ENCODE data around the gene PSORS1C1.

Gene PSORS1C1

DNA sequence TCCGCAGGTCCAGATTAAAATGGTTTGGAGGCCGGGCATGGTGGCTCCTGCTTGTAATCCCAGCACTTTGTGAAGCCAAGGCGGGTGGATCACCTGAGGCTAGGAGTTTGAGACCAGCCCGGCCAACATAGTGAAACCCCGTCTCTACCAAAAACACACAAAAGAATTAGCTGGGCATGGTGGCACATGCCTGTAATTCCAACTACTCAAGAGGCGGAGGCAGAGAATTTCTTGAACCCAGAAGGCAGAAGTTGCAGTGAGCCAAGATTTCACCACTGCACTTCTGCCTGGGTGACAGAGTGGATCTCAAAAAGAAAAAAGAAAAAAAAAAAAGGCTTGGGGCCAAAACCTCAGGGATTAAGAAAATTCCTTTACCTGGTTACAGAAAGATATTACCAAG, 32.7 kb upstream of the PSORS1C1 start:
- peaks cover under 1 to 20% (median 16%) of the 10 kb centered on the region in 5 donors for H3K4me1 ChIP-seq (ENCODE audit: control insufficient read depth in 5 of 5, insufficient read depth in 5 of 5, low read length in 5 of 5)
- H3K4me3 ChIP-seq (ENCODE audit: low read depth in 1 of 5, low read length in 5 of 5): no peak overlapping the region
- no peaks in the 10 kb centered on the region for H3K36me3 ChIP-seq (ENCODE audit: control insufficient read depth in 5 of 5, insufficient read depth in 5 of 5, low read length in 5 of 5)
- no peaks in the 10 kb centered on the region for H3K27me3 ChIP-seq (ENCODE audit: control insufficient read depth in 5 of 5, insufficient read depth in 4 of 5, low read length in 5 of 5)
- H3K9ac ChIP-seq (ENCODE audit: low read length in 5 of 5): no peak overlapping the region
- H3K9me3 ChIP-seq (ENCODE audit: control insufficient read depth in 5 of 5, low read length in 5 of 5): no peaks in the 10 kb centered on the region
- no peak overlapping the region for H3K27ac ChIP-seq (ENCODE audit: low read depth, low read length)

DNA sequence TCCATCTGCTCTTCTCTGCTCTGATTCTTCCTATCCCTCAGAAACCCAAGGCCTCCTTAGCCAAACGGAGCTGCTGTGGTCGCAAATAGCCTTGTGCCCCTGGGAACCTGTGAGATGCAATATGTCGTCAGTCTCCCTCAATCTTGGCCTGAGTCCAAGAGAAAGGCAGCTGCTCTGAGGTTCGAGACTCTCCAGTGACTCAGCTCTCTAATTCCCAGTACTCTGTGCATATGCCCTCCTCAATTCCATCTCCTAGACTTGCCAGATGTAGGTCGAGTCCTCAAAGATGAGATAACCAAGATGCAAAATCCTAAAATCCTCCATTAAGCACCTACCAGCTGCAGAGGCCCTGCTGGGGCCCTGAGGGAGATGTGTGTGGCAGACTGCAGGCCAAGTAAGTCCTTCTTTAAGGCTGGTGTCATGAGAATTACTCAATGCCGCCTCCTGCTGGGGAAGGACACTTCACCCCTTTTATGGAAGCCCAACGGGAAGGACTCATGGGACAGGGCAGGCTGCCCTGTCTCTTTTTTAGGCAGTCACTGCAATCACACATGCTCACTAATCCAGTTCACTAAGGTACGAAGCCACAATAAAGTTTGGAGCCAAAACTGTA, 30.8 kb upstream of the PSORS1C1 start:
- Histone ChIP-seq H3K9ac (ENCODE audit: low read length in 5 of 5) (no peak overlapping the region), H3K27me3 (ENCODE audit: control insufficient read depth in 5 of 5, insufficient read depth in 4 of 5, low read length in 5 of 5) (no peaks in the 10 kb centered on the region), H3K4me3 (ENCODE audit: low read depth in 1 of 5, low read length in 5 of 5) (no peak overlapping the region), H3K36me3 (ENCODE audit: control insufficient read depth in 5 of 5, insufficient read depth in 5 of 5, low read length in 5 of 5) (no peaks in the 10 kb centered on the region), H3K9me3 (ENCODE audit: control insufficient read depth in 5 of 5, low read length in 5 of 5) (no peaks in the 10 kb centered on the region), H3K4me1 (ENCODE audit: control insufficient read depth in 5 of 5, insufficient read depth in 5 of 5, low read length in 5 of 5) (peaks cover 2 to 26% (median 22%) of the 10 kb centered on the region in 5 donors), H3K27ac (ENCODE audit: low read depth, low read length) (no peak overlapping the region)

DNA sequence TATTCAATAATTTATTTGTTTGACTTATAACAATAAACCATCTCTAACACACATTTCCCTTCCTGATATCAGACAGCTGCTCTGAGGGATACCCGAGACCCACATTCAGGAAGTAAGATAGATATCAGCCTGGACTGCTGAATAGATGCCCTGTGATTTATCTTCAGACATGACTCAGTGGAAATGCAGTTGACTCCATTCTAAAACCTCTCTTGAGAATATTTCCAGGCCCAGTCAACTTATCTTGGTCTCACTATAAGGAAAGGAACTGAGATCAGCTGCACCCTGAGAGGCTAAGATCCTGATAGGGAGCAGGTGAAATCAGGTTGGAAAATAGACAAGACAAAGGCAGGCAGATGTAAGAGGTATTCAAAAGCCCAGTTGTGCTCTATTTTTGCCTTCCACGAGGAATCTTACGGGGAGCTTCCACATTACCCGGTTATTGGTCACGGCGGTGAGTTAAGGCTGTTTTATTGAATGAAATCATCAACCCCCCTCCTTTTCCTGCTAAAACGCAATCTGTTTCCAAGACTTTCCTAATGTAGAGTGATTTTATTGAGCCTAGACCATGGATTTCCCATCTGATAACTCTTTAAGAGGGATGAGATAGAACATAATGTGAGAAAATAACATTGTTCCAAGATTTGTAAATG, 27.7 kb upstream of the PSORS1C1 start:
- Histone ChIP-seq H3K9ac (ENCODE audit: low read length in 5 of 5) (peak overlapping the region in 1 of 5 donors; percentile 35), H3K9me3 (ENCODE audit: control insufficient read depth in 5 of 5, low read length in 5 of 5) (no peaks in the 10 kb centered on the region), H3K27me3 (ENCODE audit: control insufficient read depth in 5 of 5, insufficient read depth in 4 of 5, low read length in 5 of 5) (no peaks in the 10 kb centered on the region), H3K4me3 (ENCODE audit: low read depth in 1 of 5, low read length in 5 of 5) (no peak overlapping the region), H3K36me3 (ENCODE audit: control insufficient read depth in 5 of 5, insufficient read depth in 5 of 5, low read length in 5 of 5) (no peaks in the 10 kb centered on the region), H3K27ac (ENCODE audit: low read depth, low read length) (no peak overlapping the region), H3K4me1 (ENCODE audit: control insufficient read depth in 5 of 5, insufficient read depth in 5 of 5, low read length in 5 of 5) (peaks cover 2 to 21% (median 16%) of the 10 kb centered on the region in 5 donors)

DNA sequence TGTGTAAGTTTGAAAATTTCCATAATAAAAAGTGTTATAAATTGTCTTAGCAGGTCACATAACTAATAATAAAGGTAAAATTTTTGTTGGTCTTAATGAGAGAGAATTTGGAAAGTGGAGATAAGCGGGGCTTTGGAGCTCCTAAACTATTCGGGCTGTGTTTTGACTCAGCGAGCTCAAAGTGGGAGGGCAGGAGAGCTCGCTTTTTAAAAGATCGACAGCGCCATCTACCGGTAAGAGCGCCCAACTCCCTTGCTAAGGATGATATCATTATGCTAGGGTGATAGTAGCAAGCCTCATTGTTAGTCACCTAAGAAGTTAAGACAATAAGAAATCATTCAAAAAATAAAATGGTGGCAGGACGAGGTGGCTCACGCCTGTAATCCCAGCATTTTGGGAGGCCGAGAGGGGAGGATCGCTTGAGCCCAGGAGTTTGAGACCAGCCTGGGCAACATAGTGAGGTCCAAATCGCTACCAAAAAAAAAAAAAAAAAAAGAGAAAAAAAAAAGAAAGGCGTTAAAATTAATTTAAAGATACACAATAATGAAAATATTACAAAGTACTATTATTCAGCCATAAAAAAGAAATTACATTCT, 27.0 kb upstream of the PSORS1C1 start:
- H3K36me3 ChIP-seq (ENCODE audit: control insufficient read depth in 5 of 5, insufficient read depth in 5 of 5, low read length in 5 of 5): no peaks in the 10 kb centered on the region
- no peak overlapping the region for H3K4me3 ChIP-seq (ENCODE audit: low read depth in 1 of 5, low read length in 5 of 5)
- H3K27ac ChIP-seq (ENCODE audit: low read depth, low read length): no peak overlapping the region
- H3K9me3 ChIP-seq (ENCODE audit: control insufficient read depth in 5 of 5, low read length in 5 of 5): no peaks in the 10 kb centered on the region
- no peak overlapping the region for H3K9ac ChIP-seq (ENCODE audit: low read length in 5 of 5)
- no peaks in the 10 kb centered on the region for H3K27me3 ChIP-seq (ENCODE audit: control insufficient read depth in 5 of 5, insufficient read depth in 4 of 5, low read length in 5 of 5)
- peaks cover 2 to 21% (median 16%) of the 10 kb centered on the region in 5 donors for H3K4me1 ChIP-seq (ENCODE audit: control insufficient read depth in 5 of 5, insufficient read depth in 5 of 5, low read length in 5 of 5)

DNA sequence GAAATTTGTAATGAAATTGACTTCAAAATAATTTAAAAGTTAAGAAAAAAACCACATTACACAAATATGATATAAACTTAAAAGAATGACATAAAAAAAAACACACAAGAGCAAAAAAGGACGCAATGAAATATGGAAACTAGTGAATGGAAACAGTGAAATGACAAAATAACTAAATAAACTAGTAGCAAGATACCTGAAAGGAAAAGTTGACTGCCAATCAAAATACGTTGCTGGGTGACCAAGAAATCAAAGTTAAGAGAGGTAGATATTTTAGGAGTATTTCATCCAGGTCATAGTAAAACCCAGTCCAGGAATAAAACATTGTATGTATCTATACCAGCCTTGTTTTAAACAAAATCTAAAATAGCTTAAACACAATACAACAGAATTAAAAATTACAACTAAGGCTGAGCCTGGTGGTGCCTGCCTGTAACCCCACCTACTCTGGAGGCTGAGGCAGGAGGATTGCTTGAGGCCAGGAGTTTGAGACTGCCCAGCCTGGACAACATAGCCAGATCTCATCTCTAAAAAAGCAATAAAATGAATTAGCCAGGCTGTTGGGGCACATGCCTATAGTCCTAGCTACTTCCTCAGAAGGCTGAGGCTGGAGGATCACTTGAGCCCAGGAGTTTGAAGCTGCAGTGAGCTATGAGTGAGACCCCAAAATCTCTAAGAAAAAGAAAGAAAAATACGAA, 24.2 kb upstream of the PSORS1C1 start:
- Histone ChIP-seq H3K27me3 (ENCODE audit: control insufficient read depth in 5 of 5, insufficient read depth in 4 of 5, low read length in 5 of 5) (no peaks in the 10 kb centered on the region), H3K9me3 (ENCODE audit: control insufficient read depth in 5 of 5, low read length in 5 of 5) (no peaks in the 10 kb centered on the region), H3K27ac (ENCODE audit: low read depth, low read length) (no peak overlapping the region), H3K36me3 (ENCODE audit: control insufficient read depth in 5 of 5, insufficient read depth in 5 of 5, low read length in 5 of 5) (no peaks in the 10 kb centered on the region), H3K9ac (ENCODE audit: low read length in 5 of 5) (no peak overlapping the region), H3K4me1 (ENCODE audit: control insufficient read depth in 5 of 5, insufficient read depth in 5 of 5, low read length in 5 of 5) (peaks cover 6 to 35% (median 21%) of the 10 kb centered on the region in 5 donors), H3K4me3 (ENCODE audit: low read depth in 1 of 5, low read length in 5 of 5) (no peak overlapping the region)

DNA sequence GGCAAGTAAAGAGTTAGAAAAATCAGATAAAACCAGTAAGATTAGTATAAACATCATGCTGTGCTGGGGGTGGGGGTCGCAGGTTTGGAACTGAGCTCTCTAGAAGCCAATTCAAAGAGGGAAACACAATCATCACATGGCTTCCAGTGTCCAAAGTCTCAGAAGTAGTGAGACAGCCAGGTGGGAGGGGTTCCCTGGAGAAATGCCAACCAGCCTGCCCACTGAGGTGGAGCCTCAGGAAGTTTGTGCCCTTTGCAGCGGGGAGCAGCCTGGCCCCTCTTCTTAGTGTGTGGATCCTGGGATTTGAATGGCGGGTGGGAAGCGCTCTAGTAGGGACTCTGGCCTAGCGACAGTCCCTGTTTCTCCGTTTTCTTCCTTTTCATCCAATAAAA, 23.6 kb upstream of the PSORS1C1 start:
- no peaks in the 10 kb centered on the region for H3K9me3 ChIP-seq (ENCODE audit: control insufficient read depth in 5 of 5, low read length in 5 of 5)
- H3K27ac ChIP-seq (ENCODE audit: low read depth, low read length): no peak overlapping the region
- peaks cover 6 to 35% (median 21%) of the 10 kb centered on the region in 5 donors for H3K4me1 ChIP-seq (ENCODE audit: control insufficient read depth in 5 of 5, insufficient read depth in 5 of 5, low read length in 5 of 5)
- no peaks in the 10 kb centered on the region for H3K27me3 ChIP-seq (ENCODE audit: control insufficient read depth in 5 of 5, insufficient read depth in 4 of 5, low read length in 5 of 5)
- H3K4me3 ChIP-seq (ENCODE audit: low read depth in 1 of 5, low read length in 5 of 5): no peak overlapping the region
- H3K36me3 ChIP-seq (ENCODE audit: control insufficient read depth in 5 of 5, insufficient read depth in 5 of 5, low read length in 5 of 5): no peaks in the 10 kb centered on the region
- H3K9ac ChIP-seq (ENCODE audit: low read length in 5 of 5): no peak overlapping the region

DNA sequence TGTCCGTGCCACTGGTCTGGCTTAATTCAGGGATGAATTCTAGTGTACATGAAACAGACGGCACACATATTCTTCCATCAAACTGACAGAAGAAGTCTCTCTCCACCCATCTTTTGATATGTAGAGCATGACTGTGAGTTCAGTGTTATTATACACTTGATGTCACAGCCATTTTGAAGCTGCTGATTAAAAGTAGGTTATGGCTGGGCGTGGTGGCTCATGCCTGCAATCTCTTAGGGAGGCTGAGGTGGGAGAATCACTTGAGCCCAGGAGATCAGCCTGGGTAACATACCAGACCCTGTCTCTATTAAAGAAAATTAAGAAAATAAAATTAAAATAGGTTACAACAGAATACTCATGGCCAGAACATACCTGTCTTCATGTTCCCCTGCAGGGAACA, 22.9 kb upstream of the PSORS1C1 start:
- H3K27me3 ChIP-seq (ENCODE audit: control insufficient read depth in 5 of 5, insufficient read depth in 4 of 5, low read length in 5 of 5): no peaks in the 10 kb centered on the region
- H3K27ac ChIP-seq (ENCODE audit: low read depth, low read length): no peak overlapping the region
- no peak overlapping the region for H3K9ac ChIP-seq (ENCODE audit: low read length in 5 of 5)
- peaks cover 6 to 36% (median 21%) of the 10 kb centered on the region in 5 donors for H3K4me1 ChIP-seq (ENCODE audit: control insufficient read depth in 5 of 5, insufficient read depth in 5 of 5, low read length in 5 of 5)
- no peaks in the 10 kb centered on the region for H3K36me3 ChIP-seq (ENCODE audit: control insufficient read depth in 5 of 5, insufficient read depth in 5 of 5, low read length in 5 of 5)
- H3K4me3 ChIP-seq (ENCODE audit: low read depth in 1 of 5, low read length in 5 of 5): no peak overlapping the region
- H3K9me3 ChIP-seq (ENCODE audit: control insufficient read depth in 5 of 5, low read length in 5 of 5): no peaks in the 10 kb centered on the region

DNA sequence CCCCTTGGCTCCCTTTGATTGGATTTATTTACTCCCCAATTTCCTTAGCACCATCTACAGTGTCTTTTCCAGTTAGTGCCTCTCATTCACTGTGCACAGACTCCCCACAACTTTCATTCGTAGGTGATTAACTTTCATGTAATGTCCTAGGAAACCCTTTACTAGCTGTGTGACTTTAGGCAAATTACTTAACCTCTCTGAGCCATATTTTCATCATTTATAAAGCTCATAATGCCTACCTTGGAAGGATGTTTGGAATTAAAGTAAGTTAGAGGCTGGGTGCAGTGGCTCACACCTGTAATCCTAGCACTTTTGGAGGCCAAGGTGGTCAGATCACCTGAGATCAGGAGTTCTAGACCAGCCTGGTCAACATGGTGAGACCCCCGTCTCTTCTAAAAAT, 22.4 kb upstream of the PSORS1C1 start:
- H3K4me3 ChIP-seq (ENCODE audit: low read depth in 1 of 5, low read length in 5 of 5): no peak overlapping the region
- H3K4me1 ChIP-seq (ENCODE audit: control insufficient read depth in 5 of 5, insufficient read depth in 5 of 5, low read length in 5 of 5): peaks cover 4 to 34% (median 15%) of the 10 kb centered on the region in 5 donors
- no peaks in the 10 kb centered on the region for H3K36me3 ChIP-seq (ENCODE audit: control insufficient read depth in 5 of 5, insufficient read depth in 5 of 5, low read length in 5 of 5)
- no peaks in the 10 kb centered on the region for H3K9me3 ChIP-seq (ENCODE audit: control insufficient read depth in 5 of 5, low read length in 5 of 5)
- H3K9ac ChIP-seq (ENCODE audit: low read length in 5 of 5): no peak overlapping the region
- H3K27ac ChIP-seq (ENCODE audit: low read depth, low read length): no peak overlapping the region
- no peaks in the 10 kb centered on the region for H3K27me3 ChIP-seq (ENCODE audit: control insufficient read depth in 5 of 5, insufficient read depth in 4 of 5, low read length in 5 of 5)

DNA sequence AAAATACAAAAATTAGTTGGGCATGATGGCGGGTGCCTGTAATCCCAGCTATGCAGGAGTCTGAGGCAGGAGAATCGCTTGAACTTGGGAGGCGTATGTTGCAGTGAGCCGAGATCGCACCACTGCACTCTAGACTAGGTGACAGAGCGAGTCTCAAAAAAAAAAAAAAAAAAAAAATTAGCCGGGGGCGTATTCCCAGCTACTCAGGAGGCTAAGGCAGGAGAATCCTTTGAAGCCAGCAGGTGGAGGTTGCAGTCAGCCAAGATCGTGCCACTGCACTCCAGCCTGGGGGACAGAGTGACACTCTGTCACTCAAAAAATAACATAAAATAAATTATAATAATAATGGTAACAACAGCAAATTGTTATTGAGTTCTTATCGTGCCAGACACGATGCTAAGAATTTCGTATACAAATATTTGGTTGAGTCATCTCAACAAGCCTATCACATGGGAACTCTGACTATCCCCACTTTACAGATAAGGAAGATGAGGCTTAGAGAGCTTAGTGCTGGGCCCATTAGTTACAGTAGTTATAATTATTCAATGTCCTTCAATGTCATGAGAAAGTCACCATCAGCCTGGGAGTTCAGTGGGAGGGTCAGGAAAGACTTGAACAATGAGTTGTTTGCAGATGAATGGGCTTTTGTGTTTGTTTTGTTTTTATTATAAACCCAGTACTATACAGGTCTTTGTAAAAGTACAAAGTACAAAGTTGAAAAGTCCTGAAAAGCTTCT, 21.7 kb upstream of the PSORS1C1 start:
- Histone ChIP-seq H3K9me3 (ENCODE audit: control insufficient read depth in 5 of 5, low read length in 5 of 5) (no peaks in the 10 kb centered on the region), H3K9ac (ENCODE audit: low read length in 5 of 5) (no peak overlapping the region), H3K27me3 (ENCODE audit: control insufficient read depth in 5 of 5, insufficient read depth in 4 of 5, low read length in 5 of 5) (no peaks in the 10 kb centered on the region), H3K4me3 (ENCODE audit: low read depth in 1 of 5, low read length in 5 of 5) (no peak overlapping the region), H3K36me3 (ENCODE audit: control insufficient read depth in 5 of 5, insufficient read depth in 5 of 5, low read length in 5 of 5) (no peaks in the 10 kb centered on the region), H3K4me1 (ENCODE audit: control insufficient read depth in 5 of 5, insufficient read depth in 5 of 5, low read length in 5 of 5) (peaks cover 4 to 31% (median 14%) of the 10 kb centered on the region in 5 donors), H3K27ac (ENCODE audit: low read depth, low read length) (no peak overlapping the region)
